ENCODE results near the gene BMAL1.

DNA sequence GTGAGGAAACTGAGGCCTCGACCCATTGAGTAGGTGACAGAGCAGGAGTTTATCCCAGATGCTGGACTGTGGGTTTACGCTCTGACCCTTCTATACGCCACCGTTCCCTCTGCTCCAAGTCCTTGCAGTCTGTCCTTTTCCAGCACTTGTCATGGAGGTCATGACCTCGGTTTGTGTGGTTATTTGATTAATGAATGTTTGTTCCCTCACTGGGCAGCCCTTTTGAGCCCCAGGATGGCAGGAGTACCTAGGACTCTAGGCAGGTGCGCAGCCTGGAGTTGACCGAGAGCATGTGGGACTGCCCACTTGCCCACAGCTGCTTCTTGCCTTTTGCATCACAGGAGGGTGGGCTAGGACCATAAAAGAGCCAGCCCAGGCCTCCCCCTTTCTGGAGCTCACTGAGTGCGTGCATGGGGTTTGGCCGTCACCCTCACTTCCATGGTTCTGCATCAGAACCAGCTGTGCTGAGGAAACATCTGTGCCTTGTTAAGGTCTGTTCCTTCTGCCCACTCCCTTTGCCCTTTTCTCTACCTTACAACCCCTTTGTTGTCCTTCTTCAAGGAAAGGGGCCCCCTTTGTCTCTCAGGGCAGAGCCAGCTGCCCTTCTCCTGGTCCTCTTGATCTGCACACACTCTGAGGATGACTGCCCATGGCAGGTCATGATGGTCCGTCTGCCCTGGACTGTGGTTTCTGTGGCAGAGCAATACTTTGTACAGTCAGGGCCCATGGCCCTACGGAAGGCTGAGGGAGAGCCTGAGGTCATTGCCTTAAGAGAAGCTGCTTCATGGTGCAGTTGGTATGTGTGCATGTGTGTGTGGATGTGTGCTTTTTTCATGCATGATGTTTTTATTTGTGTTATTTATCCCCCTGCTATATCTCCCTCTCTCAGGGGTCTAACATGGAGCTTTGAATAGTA is 38.2 kb downstream of the BMAL1 start:
- no peak for TF ChIP-seq POLR2A (IDR thresholded peaks at IDR 0.05; ENCODE audit: low read depth, low read length)
- no peak for TF ChIP-seq TAF1 (IDR thresholded peaks at IDR 0.05; ENCODE audit: borderline replicate concordance, low read depth, low read length)
- no peak for TF ChIP-seq POLR2AphosphoS5 (IDR thresholded peaks at IDR 0.05; ENCODE audit: low read depth, low read length)
